DMS53 treated with DMSO at 0.1 percent for 48 hours (cell line): Measurements from ENCODE around the gene CABCOCO1.

Source experiments
- DNase-seq: peaks from one replicate; lab custom pipeline; 2025; ENCODE audit not compliant: unreplicated experiment; lab: John Stamatoyannopoulos, UW

Gene CABCOCO1

GRCh38 chr10:61754587-61755550 lies 92.1 kb downstream of the CABCOCO1 start:
- DNase-seq, result no peak

- no peak for DNase-seq
These were observed 94.3 kb downstream of the CABCOCO1 start for GRCh38 chr10:61757001-61757400.

GRCh38 chr10:61757525-61758397 lies 95.0 kb downstream of the CABCOCO1 start:
- peak; percentile 57 for DNase-seq

GRCh38 chr10:61758433-61758832 lies 95.7 kb downstream of the CABCOCO1 start:
- no peak for DNase-seq

GRCh38 chr10:61759751-61760150 lies 97.0 kb downstream of the CABCOCO1 start:
- no peak for DNase-seq

- no peak for DNase-seq
These were observed 98.5 kb downstream of the CABCOCO1 start for GRCh38 chr10:61760943-61761824.

- DNase-seq, result no peak
These were observed 99.1 kb downstream of the CABCOCO1 start for GRCh38 chr10:61761825-61762217.

GRCh38 chr10:61763778-61764177 lies 101.0 kb downstream of the CABCOCO1 start:
- DNase-seq, result no peak

GRCh38 chr10:61764486-61764885 lies 101.8 kb downstream of the CABCOCO1 start:
- no peak for DNase-seq

GRCh38 chr10:61765176-61766087 lies 102.7 kb downstream of the CABCOCO1 start:
- DNase-seq, result no peak

- peak; percentile 45 for DNase-seq
These were observed 104.2 kb downstream of the CABCOCO1 start for GRCh38 chr10:61766927-61767326.

GRCh38 chr10:61774031-61774430 lies 111.3 kb downstream of the CABCOCO1 start:
- DNase-seq, result no peak

- no peak for DNase-seq
These were observed 112.4 kb downstream of the CABCOCO1 start for GRCh38 chr10:61775111-61775510.

- no peak for DNase-seq
These were observed 114.0 kb downstream of the CABCOCO1 start for GRCh38 chr10:61776615-61777266.

GRCh38 chr10:61778137-61778536 lies 115.4 kb downstream of the CABCOCO1 start:
- no peak for DNase-seq

GRCh38 chr10:61779276-61779675 lies 116.5 kb downstream of the CABCOCO1 start:
- no peak for DNase-seq

GRCh38 chr10:61779950-61780659 lies 117.4 kb downstream of the CABCOCO1 start:
- DNase-seq, result no peak

- no peak for DNase-seq
These were observed 118.0 kb downstream of the CABCOCO1 start for GRCh38 chr10:61780732-61781131.
